Measurements from ENCODE around the gene NDC1.

- TF ChIP-seq CTCF (conservative IDR thresholded peaks at IDR 0.05 in 1 of 2, IDR thresholded peaks at IDR 0.05 in 1 of 2; ENCODE audit: extremely low read depth in 1 of 2, insufficient read depth in 1 of 2, low read depth in 1 of 2, low read length in 2 of 2) (no peak), EZH2 (IDR thresholded peaks at IDR 0.05; ENCODE audit: borderline replicate concordance, low read length) (no peak)
Observed at GRCh38 chr1:53835491-53835890, 2.6 kb downstream of the NDC1 start.

Measured in mammary epithelial cell (primary cell).